Activated naive CD4-positive, alpha-beta T cell treated with Interleukin-2 at 50 U/mL for 16 hours (primary cell): ENCODE measurements around the gene ZNF267.
"Not testable (repeated sequence)": the region's sequence is repeated elsewhere in the genome, so short reads cannot be mapped to it uniquely, and the experiment has no call there.

Experiments used
- DNase-seq: peaks from one replicate; pipeline ENCODE4 v3.0.0-alpha.2; 2020

ZNF267 gene

GRCh38 chr16:31873556-31874365 lies at the start of gene ZNF267:
TSS of gene ZNF267 (plus strand) at chr16:31873807. CDS start at chr16:31873967, 160 bp downstream.
- peak; percentile 95 for DNase-seq

- DNase-seq, result no peak
Measured at GRCh38 chr16:31833047-31833446, 40.6 kb upstream of the ZNF267 start.

GRCh38 chr16:31836396-31836795 lies 37.2 kb upstream of the ZNF267 start:
- not testable (repeated sequence) for DNase-seq

DNA sequence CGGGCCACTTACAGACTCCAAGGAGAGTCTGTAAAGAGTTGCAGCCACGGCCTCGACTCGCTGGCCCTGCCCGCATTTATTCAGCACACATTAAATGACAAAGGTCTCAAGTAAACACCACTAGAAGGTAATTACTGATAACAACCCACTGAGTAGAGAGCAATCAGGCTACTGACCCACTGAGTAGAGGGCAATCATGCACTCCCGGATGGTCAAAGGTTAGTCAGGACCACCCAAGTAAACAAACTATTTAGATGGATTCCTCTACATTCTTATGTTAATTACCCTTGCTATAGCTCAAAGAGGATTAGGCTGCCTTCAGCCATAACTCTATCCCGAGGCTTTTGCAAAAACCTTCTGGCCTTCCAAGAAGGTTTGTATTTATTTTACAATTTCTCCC lies 30.7 kb upstream of the ZNF267 start:
- no peak for DNase-seq

DNA sequence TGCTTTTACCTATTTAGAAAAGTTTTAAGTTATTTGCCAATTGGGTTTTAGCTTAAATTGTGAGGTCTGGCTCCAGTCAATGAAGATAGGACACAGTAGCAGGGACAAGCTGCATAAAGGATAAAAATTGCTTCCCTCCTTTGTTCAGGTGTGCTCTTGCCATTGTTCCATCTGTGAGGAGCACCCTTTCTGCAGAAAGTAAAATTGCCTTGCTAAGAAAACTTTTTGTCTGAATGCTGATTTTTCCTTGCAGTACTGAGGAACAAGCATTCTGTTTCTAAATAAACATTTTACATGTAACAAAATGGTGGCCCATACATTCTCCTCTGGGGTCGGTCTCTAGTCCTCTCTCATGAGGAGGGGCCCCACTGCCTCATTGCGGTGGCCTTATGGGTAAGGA lies 25.0 kb upstream of the ZNF267 start:
- DNase-seq, result not testable (repeated sequence)

DNA sequence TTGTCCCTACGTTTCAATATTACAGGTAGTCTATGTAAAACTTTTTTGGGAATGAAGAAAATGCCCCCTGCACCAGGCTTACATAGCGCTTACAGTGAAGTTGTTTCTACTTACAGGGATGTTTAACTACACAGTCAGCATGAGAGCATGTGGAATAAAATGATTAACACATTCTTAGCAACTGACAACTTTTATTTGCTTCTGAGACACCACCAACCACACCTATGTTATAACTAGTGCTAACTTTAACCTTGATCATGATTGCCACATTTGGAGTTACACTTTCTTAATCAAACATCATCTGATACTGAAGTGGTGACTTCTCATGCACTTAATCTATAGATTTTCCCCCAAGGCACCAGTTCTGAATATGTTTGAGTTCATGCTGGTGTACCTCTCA lies 20.3 kb upstream of the ZNF267 start:
- DNase-seq, result no peak

DNA sequence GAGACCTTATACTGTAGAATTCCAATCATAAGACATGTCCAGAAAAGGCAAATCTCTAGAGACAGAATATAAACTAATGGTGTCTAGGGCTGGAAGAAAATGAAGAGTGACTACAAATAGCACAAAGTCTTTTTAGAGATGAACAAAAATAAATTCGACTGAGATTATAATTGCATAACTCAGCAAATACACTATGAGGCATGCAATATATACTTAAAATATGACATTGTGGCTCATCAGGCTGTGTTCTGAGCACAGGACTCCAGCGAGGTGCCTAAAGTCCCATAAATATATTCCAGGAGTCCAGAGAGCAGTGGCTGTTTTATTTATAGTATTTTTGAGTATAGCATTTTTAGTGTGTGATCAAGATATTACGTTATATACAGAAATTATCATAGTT lies 13.1 kb upstream of the ZNF267 start:
- DNase-seq, result no peak

- no peak for DNase-seq
Measured at GRCh38 chr16:31861455-31861854, 12.2 kb upstream of the ZNF267 start.

- DNase-seq, result no peak
Measured at GRCh38 chr16:31862761-31863160, 10.8 kb upstream of the ZNF267 start.

GRCh38 chr16:31868164-31868563 lies 5.4 kb upstream of the ZNF267 start:
- no peak for DNase-seq

DNA sequence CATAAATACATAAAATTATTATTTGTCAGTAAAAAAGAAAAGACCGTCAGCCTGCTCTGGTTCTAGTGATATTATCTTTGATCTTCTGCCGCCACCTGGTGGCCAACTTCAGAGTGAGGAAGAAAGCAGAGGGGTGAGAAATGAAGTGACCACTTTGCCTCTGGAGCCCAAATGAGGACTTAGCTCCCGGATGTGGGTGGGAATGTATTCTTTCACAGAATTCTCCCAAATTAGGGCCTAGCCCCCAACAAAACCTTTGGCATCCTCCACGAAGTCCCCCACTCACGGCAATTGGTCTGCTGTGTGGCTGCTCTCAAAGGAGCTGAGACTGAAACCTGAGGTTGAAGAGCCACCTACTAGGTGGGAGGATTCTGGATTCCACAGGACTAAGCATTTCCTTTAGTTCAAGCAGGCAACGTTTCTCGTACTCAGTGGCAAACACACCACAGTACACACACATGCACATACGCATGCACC lies 4.9 kb upstream of the ZNF267 start:
- DNase-seq, result peak; percentile 82

DNA sequence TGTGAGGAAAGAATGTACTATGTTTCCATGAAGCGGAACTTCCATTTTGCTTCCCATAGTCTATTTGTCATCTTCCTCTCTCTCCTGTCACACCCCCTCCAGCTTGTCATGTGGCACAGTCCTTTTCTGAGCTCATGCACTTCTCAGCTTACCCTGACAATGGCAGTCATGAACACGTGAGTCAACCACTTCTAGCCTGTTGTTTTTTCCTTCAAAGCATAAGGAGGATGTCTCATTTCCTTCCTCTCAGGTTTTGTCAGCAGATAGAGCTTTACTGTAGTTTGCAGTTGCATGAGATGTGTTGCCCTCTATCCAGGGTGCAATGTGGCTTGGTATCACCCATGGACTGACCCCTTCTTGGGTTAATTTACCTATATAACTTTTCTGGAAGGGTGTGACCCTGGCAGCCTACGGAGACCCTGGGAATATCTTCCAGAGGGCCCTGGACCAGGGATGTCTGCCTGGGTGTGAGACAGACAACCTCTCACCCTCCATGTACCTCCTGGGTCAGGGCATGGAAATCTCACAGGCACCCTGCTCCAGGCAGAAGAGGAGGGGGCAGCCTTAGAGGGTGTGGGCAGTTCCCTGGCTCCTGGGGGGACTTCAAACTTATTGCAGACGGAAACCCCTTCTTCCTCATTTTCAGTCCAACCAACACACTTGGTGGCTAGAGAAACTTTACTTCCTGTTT lies 4.0 kb upstream of the ZNF267 start:
- DNase-seq, result peak; percentile 78

DNA sequence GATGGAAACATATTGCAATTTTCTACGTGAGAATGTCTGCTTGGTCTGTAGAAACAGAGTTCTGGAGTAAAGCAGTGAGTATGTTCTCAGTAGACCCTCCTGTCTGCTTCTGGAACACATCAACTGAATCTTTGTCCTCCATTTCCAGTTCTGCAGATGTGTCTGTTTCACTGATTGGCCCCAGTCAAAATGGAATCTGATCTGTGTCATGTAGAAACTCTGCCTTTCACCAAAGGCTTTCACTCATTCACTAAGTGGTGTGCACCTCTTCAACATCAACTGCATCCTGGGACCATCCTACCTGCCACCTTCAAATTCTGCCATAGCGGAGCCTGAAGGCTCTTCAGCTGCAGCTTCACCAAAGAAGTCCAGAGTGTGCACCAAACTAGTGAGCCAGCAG lies 2.8 kb upstream of the ZNF267 start:
- DNase-seq, result no peak

DNA sequence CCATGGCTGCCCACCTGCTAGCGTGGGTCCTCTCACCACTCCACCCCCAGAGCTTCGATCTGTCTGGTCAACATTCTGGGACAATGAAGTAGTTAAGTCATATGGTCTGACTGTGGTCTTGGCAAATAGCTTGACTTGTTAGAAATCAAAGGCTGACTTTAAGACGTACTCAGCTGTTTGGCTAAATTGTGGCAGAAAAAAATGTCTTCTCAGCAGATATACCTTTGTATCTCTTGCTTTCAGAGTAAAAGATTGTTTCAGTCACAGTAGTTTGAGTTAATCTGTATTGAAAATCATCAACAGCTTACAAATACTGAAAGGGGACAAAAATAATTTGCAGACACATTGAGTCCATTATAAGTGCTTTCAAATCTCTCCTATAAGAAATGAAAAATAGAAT lies 2.1 kb upstream of the ZNF267 start:
- no peak for DNase-seq

GRCh38 chr16:31872201-31872600 lies 1.4 kb upstream of the ZNF267 start:
- no peak for DNase-seq

DNA sequence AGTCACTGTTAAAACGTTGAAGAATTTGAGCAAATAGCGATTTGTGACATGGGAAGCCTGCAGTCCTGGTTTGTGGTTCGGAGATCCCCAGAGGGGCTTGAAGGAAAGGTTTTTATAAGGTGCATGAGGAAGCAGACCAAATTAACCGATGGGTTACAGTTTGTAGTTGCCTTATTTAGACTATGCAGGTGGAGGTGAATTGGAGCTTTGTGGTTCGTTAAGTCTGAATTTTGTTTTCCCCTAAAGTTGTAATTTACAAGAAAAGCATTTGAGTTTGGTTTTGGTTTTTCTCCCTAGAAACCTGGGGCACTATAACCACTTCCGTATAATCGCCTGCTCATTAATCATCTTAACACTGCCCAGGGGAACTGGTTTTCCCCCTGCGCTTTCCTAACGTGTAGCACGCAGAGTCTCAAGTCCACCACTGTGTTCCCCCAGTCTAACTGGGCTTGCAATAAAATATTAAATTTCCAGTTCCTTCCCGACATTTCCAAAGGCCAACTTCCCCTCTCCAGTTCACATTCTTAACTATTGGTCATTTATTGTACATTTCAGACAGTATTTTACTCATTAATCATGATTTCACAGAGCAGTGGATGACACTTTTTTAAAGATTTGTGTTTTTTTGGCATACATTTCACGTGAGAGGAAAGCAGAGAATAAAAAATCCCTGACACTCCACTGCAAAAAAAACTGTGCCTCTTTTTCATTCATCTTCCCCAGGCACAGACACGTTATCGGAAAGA lies 932 bp downstream of the ZNF267 start:
- DNase-seq, result peak; percentile 60

GRCh38 chr16:31875112-31875803 lies 1.7 kb downstream of the ZNF267 start:
- peak; percentile 37 for DNase-seq

DNA sequence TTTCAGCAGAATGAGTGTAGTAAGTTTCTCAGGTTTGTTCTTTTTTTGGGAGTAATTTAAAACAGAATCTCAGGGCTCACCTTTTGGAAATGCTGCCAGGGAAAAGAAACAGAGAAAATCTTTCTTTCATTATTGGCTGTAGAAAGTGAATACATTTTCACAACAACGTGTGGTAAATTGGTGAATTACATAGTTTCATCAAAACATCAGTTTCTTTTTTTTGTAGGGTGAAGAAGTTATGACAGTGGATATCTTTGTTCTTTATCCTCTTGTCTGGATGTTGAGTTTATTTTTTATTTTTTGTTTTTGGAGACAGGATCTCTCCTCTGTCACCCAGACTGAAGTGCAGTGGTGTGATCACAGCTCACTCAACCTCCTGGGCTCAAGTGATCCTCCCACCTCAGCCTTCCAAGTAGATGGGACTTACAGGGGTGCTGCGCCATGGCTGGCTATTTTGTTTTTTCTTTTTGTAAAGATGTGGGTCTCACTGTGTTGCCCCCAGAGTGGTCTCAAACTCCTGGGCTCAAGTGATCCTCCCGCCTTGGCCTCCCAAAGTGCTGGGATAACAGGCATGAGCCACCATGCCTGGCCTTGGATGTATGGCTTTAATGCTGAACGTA lies 2.4 kb downstream of the ZNF267 start:
- DNase-seq, result no peak

- peak; percentile 62 for DNase-seq
Measured at GRCh38 chr16:31876951-31877828, 3.6 kb downstream of the ZNF267 start.

GRCh38 chr16:31877876-31878642 lies 4.5 kb downstream of the ZNF267 start:
- peak; percentile 45 for DNase-seq

DNA sequence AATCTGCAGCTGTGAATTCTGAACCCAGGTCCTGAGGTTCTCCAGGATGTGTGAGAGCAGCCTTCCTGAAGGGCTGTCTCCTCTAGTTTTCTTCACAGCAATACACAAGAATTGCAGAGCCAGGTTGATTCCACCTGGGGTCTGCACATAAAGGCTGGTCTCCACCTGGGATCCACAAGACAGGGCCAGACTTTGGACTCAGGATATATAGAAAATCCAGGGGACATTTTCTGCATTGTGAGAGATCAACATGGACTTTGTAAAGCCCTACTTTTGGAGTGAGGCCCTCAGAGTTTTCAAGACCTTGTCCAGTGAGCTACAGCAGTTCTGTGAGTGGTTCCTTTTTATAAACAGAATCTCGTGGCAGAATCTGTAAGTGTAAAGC lies 6.3 kb downstream of the ZNF267 start:
- no peak for DNase-seq
